ENCODE data around the gene KRT12. TPM values are rescaled to one million over a fixed set of nuclear protein-coding genes. Genes with fewer than 3 reads are reported as not detected.

The KRT12 gene
- total RNA-seq, 1 experiment from 2014 or later, result not detected

DNA sequence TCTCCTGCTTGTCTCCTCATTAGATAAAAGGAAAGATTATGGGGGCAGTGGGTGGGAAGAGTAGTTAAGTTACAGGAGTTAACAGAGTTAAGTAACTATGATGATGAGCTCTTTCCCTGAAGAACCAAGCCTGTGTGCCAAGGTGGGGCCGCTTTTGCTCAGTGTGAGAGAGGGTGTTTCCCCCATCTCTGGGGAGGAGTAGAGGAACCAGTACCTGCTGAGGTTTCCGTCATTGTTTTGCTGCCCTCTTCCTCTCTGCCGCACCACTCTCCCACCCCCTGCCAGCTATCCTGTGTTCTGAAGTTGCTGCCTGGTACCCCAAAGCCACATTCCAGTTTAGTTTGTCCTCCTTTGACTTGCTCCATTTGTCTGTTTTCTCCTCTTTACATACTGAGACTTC is 23.8 kb downstream of the KRT12 start:
- no peak for DNase-seq (ENCODE audit: low spot score)

DNA sequence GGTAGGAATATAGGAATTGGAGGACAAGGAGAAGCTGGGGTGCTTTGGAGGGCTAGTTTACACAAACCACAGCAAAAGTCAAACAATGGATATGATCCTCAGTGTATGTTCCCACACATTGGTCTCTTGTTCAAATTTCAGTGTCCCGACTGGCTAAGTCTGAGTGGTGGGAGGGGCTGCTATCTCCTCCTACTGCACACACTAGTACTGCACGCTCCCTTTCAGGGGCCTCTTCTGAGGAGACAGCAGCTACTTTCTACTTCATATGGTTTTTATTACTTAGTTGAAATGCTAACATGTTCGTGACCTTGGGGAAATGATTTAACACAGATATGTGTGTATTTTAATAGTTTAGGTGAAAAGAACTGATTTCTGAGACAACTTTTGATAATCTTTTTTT is 25.8 kb downstream of the KRT12 start:
- no peak for DNase-seq (ENCODE audit: low spot score)

DNA sequence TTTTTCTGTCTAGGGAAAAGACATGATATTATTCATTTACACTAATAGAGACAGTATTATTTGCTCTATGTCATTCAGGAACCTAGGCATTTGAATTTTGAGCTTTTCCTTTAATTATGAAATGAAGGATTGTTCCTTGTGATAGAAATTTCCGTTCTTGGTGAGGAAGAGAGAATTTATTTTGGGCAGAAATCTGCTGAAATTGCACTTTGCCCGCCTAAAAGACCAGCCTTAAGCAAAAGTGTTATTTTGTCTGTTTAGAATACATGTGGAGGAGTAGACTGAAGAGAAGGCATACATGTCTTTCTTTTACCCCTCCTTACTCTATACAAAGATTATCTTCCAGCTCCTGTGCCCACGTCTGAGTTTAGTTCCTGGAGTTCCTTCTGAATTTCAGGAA is 27.8 kb downstream of the KRT12 start:
- DNase-seq (ENCODE audit: low spot score), result no peak

DNA sequence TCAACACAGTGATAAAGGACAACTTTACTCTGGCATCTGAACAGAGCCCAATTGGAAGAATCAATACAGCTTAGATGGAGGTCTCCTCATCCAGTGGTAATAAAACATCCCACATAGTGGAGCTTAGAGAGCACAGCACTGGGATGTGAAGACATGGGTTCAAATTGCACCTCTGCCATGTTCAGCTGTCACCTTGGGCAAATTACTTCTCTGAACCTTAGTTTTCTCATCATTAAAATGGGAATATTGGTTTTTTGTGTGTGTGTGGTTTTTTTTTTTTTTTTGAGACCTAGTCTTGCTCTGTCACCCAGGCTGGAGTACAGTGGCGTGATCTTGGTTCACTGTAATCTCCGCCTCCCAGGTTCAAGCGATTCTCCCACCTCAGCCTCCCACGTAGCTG is 31.0 kb downstream of the KRT12 start:
- no peak for DNase-seq (ENCODE audit: low spot score)

DNA sequence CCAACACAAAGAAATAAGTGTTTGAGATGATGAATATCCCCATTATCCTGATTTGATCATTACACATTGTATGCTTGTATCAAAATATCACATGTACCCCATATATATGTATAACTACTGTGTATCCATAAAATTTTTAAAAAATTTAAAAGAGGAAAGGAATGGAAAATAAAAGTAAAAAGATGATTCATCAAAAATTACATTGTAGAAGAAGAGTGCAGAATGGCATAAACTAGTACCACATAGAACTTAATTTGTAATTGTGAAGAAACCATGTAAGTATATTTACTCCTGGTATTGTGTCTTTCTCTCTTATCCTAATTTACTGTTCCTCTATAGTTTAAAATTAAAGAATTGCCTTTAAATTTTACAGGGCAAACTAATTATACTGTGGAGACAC is 33.1 kb downstream of the KRT12 start:
- no peak for DNase-seq (ENCODE audit: low spot score)

DNA sequence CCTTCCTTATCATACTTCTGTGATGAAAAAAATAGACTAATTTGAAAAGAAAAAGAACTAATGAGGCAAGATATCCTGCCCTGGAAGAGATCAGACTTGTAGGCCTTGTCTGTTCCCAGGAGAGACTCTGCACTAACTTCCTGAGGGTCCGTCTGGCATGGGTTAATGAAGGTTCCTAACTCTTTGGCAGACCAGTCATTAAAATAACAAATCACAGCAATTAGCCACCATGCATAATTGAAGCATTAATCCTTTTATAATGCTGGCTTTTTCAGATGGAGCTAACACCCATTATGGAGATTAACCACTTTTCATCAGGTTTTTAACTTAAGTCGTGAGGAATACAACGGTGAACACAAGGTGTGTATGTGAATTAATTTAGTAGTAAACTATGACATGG is 34.2 kb downstream of the KRT12 start:
- DNase-seq (ENCODE audit: low spot score), result no peak

DNA sequence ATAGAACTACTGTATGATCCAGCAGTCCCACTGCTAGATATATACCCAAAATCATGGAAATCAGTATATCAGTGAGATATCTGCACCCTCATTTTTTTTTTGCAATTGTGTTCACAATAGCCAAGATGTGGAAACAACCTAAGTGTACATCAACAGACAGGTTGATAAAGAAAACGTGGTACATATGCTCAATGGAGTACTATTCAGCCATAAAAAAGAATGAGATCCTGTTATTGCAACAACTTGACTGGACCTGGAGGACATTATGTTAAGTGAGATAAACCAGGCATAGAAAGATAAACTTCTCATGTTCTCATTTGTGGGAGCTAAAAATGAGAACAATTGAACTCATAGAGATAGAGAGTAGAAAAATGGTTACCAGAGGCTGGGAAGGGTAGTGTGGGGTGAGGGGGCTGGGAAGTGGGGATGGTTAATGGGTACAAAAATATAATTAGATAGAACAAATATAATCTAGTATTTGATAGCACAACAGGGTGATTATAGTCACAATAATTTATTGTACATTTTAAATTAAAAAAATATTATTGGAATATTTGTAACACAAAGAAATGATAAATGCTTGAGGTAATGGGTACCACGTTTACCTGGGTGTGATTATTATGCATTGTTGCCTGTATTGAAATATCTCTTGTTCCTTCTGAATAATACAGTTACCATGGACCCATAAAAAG is 36.8 kb downstream of the KRT12 start:
- no peak for DNase-seq (ENCODE audit: low spot score)

DNA sequence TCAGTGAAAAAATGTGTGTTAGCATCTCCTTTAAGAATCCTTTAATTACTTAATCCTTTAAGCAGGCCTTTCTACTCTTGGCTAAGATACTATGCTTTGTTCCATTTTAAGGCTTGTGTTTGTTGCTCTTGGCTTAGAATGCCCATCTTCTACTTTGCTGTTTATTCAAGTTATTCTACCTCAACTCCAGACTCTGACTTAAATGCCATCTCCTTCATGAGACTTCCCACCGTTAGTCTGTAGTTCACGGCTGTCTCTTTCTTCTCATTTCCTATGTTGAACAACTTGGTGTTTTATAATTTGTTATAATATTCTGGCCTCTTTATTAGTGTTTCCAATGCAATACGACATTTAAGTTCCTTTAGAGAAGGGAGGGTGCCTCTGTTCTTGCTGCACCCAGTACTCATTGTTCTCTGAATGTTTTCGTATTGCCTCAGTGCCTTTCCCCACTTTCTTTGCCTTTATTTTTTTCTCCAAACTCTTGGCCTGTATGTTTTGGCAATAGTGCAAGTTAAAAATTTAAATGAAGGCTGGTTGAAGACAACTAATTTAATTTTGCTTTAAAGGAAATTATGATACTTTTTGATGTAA is 38.5 kb downstream of the KRT12 start:
- no peak for DNase-seq (ENCODE audit: low spot score)

DNA sequence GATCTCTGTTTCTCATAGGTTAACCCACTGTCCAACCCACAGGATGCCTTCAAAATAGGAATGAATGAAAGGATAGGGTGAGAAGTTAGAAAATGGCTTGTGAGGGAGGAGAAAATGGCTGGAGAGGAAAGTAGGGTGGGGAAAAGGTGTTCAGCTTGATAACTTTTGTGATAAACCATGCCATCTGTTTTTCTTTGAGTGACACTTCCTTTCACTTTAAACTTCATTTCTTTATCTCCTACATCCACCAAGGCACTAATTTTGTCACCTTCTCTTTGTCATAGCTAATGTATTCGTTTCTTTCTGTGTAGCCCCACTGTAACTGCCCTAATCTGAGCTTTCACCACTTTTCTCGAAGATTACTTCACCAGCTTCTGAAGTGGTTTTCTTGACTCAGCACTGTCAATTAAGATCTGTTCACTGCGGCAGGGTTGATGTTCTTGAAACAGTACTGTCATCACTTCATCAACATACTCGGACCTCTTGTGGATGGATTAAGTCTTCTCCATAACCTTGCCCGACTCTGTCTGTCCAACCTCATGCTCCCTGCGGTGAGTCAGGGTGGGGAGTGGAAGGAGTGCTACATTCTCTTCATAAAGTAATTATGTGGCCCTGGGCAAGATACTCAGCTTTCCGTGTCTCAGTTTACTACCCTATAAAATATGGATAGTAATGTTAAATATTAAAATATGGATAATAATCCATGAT is 39.1 kb downstream of the KRT12 start:
- DNase-seq (ENCODE audit: low spot score), result no peak

DNA sequence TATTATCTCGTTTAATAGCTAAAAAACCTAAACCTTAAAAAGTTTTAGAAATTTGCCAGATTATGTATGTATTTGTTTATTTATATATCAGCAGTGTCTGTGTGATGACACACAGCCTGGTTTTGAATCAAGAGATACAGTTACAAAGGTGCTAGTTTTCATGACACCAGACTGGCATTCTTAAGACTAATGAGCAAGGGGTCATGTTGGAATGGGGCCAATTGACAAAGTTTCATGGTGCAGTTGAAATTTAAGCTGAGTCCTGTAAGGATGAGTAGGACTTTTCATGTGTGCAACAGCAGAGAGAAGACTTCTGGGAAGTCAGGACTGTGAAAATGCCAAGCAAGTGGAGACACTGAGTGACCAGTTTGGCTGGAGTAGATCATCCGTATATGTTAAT is 41.4 kb downstream of the KRT12 start:
- no peak for DNase-seq (ENCODE audit: low spot score)

DNA sequence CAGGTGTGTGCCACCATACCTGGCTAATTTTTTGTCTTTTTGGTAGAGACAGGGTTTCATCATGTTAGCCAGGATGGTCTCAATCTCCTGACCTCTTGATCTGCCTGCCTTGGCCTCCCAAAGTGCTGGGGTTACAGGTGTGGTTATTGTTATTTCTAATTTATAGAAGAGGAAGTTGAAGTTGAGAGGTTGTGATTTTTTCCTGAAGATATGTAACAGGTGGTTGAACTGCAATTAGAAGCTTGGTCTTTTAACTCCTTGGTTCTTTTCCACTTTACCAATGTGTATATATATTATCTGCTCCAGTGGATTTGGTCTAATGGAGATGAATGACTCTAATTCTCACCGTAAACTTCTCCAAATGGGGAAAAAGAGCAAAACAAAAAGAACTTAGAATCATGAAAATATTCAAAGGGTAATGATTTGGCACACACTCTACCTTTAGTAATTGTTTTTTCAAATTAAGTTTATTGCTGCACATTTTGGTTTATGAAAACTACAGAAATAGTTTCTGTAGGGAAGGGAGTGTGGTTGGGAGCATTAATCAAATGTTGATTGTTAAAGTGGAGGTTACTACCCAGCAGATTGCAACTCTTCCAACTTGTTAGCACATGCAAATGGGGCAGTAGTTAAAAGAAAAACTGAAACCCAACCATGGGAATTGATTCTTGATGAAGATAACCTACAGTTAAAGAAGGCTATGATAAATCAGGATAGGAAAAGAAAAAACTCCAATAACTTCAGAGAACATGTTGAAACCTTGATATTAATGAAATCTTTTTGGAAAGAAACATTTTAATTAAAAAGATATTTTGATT is 42.8 kb downstream of the KRT12 start:
- DNase-seq (ENCODE audit: low spot score), result no peak

DNA sequence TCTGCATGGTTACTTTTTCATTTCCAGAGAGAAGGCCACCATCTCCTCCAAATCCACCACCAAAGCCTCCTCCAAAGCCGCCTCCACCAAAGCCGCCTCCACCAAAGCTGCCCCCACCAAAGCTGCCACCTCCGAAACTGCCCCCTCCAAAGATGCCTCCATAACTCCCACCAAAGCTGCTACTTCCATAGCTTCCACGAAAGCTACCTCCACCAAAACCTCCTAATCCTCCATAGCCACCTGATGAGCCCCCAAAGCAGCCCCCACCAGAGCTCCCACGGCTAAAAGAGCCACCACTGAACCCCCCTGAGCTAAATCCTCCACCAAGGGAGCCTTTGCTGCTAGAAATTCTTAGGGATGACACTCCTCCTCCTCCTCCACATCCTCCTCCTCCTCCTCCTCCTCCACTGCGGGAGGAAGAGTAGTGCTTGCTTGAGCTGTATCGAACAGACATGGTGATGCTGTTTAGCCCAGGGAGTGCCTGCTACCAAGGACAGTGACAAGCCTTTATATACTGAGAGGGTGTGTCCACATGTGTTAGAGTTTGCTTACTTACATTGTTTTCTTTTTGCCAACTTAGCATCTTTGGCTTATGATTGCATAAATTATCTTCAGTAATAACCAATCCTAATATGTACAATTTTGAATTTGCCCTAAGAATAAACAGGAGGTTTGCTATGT is 44.8 kb downstream of the KRT12 start, which contains the start of gene KRT10:
Gene KRT10 (minus strand): TSS at position 483 of the 681 bp plus-strand sequence. CDS start 29 bp downstream, at position 454.
- no peak for DNase-seq (ENCODE audit: low spot score)

DNA sequence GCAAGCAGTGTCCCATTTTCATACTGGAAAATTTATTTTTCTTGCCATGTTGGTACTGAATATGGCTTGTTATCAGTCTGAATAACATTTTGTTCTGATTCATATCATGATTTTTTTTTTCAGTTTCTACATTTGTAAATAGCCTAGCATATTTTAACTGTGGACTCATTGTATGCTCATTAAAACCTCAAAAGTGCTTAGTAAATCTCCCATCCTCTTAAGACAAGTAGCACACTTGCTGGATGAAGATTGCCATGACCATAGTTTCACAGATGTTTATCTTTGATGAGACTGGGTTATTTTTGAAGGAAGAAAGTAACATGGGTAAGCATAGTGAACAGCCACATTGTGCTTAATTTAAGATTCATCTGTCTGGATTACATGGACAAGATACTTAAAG is 45.5 kb downstream of the KRT12 start:
- DNase-seq (ENCODE audit: low spot score), result no peak

DNA sequence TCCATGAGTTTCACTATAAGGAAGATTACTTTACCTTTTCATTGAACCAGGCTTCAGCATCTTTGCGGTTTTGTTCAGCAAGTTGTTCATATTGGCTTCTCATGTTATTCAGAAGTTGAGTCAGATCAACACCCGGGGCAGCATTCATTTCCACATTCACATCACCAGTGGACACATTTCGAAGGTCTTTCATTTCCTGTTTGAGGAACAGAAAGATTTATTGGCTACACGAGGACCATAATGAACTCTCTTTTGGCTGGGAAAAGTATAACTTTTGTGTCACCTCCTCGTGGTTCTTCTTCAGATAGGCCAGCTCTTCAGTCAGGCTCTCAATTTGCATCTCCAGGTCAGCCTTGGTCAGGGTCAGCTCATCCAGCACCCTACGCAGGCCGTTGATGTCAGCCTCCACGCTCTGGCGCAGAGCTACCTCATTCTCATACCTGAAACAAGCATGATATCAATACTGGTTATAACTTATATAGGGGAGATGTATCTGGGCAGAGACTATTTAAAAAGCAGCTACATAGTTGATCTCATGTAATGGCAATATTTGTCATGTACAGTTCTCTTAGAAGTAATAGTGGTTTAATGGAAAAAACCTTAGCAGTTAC is 46.7 kb downstream of the KRT12 start:
- DNase-seq (ENCODE audit: low spot score), result no peak

DNA sequence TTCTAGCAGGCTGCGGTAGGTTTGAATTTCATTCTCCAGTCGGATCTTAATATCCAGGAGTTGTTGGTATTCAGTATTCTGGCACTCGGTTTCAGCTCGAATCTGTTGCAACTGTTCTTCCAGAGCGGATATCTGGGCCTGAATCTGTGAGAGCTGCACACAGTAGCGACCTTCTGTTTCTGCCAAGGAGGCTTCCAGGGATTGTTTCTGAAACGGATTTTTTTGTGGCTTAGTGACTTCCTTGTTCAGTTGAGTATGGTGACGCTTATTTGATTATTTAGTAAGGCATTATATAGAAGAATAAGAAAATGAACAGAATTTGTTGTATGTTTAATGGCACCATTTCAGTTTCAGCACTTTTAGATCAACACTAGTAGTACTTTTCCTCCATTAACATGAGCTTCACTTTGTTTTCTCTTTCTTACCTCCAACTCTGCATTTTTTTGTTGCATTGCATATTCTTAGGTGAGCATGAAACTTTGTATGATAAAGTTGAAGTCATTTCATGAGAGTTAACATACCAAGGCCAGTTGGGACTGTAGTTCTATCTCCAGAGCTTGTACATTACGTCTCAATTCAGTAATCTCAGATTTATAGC is 47.4 kb downstream of the KRT12 start:
- no peak for DNase-seq (ENCODE audit: low spot score)

DNA sequence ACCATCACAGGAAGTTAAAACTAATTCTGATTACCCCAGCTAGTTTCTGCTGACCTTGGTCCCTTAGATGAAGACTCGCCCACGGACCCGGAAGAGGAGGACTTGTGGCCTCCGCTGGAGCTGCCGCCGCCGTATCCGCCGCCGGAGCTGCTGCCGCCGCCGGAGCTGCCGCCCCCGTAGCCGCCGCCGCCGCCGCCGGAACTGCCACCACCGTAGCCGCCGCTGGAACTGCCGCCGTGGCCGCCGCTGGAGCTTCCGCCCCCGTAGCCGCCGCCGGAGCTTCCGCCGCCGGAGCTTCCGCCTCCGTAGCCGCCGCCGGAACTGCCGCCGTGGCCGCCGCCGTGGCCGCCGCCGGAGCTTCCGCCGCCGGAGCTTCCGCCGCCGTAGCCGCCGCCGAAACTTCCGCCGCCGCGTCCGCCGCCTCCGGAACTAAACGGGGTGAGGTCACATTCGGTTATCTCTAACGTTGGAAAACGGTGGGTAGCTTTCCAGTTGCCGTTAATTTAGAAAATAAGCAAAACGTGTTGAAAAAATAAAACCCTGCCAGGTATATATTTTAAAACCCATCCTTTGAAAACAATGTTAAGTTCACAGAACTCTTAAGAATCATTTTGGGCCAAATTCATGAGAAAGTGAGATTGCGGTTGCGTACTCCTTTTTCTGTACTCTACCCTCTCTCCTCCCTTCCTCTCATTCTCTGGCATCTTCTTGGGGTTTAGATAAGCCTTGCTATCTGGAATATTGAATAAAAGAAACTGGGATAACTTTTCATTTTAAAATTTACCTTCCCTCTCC is 48.1 kb downstream of the KRT12 start:
- DNase-seq (ENCODE audit: low spot score), result peak; percentile 70

DNA sequence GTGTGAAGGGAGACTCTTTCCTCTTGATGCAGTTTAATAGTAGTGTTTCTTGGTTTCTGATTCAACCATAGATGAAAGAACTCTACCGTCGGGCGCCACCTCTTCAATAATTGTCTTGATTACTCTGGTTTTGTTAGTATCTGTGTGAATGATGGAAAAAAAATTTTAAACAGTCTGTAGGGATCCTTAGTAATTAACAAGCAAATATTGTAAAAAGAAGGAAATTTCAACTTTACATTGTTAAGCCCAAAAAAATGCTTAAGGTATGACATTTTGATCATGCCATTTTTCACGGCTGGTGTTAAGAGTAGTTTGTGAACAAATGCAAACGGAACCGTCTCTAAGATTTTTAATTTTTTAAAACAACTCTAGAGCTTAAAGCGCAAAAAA is 48.7 kb downstream of the KRT12 start:
- DNase-seq (ENCODE audit: low spot score), result no peak

DNA sequence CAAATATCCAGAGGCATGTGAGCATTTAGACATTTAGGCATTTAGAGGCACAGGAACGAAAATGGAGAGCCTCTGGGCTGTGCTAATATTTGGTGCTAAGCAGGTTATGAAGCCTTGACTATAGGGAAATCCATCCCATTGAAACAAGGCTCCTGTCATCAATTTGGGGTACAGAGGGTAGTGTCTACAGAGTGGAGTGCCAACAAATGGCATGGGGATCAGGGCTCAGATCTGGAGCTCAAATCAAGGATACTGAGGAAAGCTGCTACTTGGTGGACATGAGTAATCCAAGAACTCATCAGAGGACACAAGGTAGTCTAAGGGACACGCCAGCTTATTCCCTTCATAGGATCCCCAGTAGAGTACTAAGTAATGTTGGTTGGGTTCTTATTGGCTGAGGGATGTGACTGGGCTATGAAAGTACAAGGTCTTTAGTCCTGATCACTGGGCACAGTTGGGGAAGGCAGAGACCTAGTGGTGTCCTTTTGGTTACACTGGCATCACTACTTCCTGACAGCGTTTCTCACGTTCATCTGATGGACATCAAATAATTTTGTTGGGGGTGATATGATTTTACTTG is 49.8 kb downstream of the KRT12 start:
- no peak for DNase-seq (ENCODE audit: low spot score)

DNA sequence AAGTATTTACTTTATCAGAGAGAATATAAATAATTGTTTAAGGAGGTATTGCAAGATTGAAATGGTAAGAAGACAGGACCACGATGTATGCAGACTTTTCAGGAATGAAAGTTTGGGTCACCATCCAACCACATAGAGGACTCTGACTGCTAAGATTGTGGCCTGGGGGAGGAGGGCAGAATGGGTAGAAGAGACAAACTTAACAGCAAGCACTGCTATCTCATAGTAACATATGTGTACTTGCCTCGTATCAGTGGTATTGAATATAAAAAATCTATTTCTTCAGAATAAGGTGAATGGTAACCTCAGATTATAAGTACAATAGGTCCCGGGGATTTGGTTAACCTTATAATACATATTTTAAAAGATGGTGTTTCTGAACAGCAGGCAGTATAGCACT is 50.5 kb downstream of the KRT12 start:
- no peak for DNase-seq (ENCODE audit: low spot score)

DNA sequence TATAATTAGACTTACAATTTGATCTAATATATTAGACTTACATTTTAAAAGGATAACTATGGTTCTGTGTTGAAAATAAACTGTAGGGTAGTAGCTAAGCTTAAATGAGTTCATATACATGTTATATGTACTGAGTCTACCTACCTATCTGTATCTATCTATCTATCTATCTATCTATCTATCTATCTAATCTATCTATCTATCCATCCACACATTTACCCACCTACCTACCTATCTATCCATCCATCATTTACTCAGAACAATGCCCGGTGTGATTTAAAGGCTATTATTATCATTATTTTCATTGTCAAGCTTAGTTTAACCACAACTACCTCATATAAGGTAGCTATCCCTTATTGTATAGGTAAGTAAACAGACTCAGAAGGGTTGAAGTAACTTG is 51.6 kb downstream of the KRT12 start:
- no peak for DNase-seq (ENCODE audit: low spot score)

Data from H4 (cell line).